HG02870 (cell line): ENCODE measurements around the gene SPAG16.
"Not testable (repeated sequence)": the region's sequence is repeated elsewhere in the genome, so short reads cannot be mapped to it uniquely, and the experiment has no call there.

Source experiments
- ATAC-seq: cut with Tn5 transposase; IDR thresholded peaks from one replicate; pipeline ENCODE4 v1.9.1; 2021; ENCODE audit warnings: mild to moderate bottlenecking, moderate library complexity; ENCODE audit not compliant: unreplicated experiment

The SPAG16 gene

DNA sequence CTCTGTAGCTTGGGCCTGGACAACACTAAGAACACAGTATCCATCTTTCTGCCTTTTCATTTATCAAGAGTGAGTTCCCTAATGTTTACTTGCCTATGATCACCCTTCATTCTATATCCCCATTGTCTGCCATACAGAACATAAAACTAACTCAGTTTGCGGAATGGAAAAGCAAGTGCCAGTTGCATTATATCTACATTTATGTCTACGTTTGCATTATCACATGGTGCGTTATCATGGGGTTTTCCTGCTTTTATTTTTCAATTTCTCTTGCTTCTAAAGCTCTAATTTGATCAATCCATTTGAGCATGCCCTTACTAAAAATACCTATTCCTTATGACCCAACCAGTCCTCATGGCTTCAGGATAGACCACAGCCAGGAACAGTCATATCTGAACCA is 704.9 kb downstream of the SPAG16 start:
- ATAC-seq, result no peak

DNA sequence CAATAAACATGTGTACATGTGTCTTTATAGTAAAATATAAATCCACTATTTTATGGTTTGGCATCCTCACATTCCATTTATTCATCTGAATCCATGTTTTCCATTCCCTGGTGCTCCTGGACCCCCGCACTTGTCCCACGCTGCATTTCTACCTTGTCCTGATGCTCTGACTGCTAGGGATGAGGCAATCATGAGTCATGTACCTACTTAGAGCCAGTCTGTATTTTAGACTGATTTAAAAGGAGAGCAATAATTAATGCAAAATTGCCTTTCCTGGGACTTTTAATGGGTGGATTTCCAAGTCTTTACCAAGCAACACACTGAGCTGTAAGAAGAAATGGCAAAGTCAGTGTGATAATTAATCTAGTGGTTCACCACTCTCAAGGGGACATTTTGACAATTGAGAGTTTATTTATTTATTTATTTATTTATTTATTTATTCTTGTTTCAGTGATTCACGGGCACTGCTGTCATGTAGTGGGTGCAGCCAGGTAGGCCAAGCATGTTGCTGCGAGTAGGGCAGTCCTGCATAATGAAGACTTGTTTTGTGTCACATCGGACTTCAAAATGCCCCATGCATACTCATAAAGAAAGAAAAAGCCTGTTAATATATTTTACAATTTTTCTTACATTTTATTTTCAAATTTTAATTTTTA is 707.3 kb downstream of the SPAG16 start:
- no peak for ATAC-seq

DNA sequence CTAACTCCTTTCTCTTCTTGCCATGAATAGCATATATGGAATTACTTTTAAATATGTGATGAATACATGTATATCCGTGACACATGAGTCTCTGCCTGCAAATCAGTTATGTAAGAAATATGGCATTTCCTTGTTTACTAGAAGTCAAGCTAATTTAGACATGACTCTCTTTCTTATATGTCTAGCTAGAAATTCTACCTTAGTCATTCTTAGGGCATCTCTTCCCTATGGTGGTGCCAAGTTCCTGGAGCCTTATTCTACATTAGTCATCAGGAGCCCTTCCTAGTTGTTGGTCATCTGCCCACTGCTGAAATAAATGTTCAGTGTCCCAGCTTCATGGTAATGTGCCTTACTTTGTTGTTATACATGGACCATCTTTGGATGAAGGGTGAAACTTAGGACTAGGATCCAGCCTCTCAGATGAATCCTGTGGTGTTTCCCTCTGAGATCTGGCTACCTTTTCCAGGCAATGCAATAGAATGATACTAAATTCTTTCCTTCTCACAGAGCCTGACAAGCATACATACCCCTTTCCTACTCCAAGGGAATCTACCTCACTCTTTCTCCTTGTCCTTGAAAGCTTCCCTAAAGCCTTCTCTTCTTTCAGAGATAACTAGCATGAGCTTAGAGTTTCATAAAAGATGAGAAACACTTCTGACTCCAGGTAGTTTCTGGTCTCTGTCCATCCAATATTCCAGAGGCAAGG is 711.3 kb downstream of the SPAG16 start:
- ATAC-seq, result no peak

DNA sequence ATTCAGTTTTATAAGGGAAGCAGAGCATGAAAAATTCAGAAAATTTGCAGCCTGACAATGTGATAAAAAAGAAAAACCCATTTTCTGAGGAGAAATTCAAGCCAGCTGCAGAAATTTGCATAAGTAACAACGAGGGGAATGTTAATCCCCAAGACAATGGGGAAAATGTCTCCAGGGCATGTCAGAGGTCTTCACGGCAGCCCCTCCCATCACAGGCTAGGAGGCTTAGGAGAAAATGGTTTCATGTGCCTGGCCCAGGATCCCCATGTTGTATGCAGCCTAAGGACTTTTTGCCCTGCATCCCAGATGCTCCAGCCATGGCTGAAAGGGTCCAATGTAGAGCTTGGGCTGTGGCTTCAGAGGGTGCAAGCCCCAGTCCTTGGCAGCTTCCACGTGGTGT is 714.7 kb downstream of the SPAG16 start:
- ATAC-seq, result not testable (repeated sequence)

DNA sequence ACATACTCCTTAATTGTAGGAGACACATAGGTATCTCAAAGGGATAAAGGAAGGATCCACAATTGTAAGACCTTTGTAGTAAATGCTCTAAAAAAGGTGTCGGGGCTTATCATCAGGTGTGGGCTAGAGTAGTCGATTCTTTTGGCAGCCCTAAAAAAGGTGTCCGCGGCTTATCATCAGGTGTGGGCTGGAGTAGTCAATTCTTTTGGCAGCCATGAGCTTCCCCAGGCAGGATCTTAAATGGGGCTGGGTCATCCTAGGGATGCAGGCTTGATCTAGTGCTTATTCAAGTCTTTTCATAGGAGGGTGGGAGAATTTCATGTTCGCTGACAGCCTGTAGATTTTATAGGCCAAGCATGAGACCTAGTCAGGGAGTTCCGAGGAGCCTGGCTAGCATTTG is 720.2 kb downstream of the SPAG16 start:
- no peak for ATAC-seq

DNA sequence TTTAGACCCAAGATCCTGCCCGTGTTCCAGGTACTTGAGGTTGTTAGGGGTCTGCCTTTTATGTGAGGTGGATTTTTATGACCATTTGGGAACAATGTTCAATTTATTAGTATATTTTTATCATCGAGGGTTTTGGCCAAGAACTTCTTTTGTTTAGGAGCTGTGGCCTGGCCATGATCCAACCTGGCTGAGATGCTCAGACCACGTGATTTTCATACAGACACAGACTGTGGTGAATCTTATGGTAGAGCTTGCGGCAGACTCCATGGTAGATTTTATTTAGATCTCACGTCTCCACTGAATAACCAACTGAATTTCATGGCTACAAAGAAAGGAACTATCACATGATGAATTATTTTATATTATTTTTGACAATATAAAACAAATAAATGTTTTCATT is 721.1 kb downstream of the SPAG16 start:
- ATAC-seq, result no peak

DNA sequence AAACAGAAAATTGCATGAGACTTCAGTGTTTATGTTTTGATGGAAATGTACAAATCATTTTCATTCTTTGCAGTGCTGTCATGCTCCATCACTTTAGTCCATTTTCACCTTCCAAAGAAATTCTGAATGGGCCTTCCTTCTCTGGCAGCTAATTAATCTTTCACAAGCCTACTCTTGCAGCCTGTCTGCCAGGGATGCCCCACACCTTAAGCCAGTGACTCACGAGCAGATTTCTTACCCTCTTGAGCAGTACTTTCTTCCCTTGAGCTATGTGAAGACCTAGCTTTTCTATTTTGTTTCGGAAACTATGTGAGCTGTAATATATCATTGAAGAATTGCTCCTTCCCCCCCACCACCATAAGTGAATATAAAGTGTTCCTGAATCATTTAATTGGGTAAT is 722.3 kb downstream of the SPAG16 start:
- no peak for ATAC-seq

DNA sequence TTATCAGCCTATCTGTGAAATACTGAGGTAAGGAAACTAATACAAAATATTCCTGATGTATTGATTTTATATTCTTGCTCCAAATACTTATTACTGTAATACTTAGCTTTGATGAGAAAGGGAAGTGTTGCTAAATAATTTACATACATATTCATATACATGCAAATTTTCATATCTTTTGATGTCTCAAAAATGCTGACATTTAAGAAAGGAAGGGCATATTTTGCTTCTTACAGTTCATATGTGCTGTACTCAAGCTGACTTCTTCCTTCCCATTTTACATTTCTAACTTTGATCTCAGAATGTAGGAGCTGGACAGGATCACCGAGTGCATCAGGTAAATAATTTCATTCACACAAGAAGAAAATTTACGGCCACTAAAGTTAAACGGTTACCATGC is 727.4 kb downstream of the SPAG16 start:
- no peak for ATAC-seq

DNA sequence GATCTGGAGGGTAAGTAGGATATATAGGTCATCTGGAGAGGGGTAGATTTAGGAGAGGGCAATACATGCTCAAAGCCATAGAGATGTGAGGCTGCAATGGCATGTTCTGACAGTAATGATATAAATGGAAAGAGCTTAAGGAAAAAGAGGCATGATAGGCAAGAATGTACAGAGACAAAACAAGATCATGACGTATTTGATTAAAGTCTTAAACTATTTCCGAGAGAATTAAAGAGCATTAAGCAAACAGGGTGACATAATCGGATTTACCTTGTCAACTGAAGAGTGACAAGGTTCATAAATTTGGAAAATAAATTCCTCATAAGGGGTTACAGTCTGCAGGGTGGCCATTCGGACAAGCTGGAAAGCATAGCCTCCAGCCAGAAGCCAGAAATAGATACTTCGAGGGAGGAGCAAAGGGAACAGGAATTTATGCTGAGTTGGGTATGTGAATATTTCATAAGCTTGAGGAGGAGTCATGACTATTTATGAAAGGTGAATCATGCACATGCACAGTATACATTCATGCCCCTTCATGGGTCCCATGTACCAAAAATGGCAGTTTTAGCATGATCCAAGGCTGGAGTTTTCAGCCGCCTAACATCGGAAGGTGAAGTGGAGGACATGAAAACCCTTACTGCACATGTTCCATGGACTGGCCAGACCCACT is 730.4 kb downstream of the SPAG16 start:
- ATAC-seq, result no peak

DNA sequence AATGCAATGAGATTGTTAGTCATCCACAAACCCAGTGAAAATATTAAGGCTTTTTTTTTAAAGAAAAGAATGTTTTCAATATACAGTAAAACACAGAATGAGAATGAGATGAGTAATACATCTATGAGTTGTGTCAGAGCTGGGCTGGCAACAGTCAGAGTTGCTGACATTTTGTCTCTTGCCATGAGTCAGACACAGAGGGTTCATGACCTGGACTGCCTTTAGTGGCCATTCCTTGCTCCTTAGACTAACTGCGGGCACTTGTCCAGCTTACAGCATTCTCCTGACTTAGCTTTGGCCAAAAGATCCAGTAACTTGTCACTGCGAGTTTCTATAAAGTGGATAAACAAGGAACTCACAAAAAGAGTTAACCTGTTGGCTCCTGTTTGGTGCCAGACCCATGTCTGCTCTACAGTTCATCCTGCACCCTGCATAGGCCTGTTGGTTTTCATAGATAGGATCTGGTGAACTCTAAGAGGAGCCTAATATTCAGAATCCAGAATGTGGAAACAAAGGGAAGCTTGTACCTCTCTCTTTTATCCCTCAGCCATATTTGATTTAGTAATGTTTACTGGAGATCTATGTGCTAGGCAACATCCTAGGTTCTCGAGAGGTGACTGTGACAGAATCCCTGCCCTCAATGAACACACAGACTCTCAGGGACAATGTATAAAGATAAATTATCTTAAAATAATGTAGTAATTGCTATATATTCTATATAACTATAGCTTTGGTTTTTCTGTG is 735.1 kb downstream of the SPAG16 start:
- ATAC-seq, result no peak

DNA sequence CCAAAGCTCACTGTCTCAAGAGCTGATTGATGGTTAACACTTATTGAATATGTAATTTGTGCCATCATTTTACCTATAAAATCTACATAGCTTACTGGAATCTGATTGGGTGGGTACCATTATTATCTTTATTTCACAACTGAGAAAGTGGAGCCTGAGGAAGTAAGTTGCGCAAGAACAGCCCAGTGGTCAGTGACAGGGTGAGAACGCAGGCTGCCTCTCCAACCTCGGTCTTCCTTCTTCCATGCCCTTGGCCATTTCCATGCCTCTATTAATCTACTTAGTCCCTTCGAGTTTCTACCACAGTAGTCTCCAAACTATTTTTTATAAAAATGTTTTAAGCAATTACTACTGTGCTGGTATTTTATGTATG is 735.7 kb downstream of the SPAG16 start:
- ATAC-seq, result no peak

DNA sequence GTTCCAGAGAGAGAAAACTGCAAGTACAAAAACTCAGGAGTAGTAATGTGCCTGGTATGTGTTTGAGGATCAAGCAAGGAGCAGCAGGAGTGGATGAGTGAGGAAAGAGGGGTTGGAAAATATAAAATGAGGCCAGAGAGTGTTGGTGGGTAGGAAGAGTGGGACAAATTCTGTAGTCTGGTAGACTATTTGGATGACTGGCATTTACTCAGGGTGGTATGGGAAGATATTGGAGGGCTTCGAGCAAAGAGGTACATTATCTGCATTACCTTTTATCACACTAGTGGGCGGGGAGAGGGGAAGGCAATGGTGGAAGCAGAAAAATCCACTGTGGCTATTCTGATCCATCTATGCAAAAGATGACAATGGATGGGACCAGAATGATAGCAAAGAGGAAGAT is 744.9 kb downstream of the SPAG16 start:
- ATAC-seq, result no peak

DNA sequence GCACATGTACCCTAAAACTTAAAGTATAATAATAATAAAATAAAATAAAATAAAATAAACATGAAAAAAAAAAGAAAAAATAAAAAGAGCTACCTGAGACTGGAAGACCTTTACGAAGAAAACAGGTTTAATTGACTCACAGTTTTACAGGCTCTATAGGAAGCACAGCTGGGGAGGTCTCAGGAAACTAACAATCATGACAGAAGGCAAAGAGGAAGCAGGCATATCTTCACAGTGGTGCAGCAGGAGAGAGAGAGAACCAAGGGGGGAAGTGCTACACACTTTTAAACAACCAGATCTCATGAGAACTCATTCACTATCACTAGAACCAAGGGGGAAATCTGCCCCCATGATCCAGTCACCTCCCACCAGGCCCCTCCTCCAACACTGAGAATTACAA is 747.3 kb downstream of the SPAG16 start:
- ATAC-seq, result no peak

DNA sequence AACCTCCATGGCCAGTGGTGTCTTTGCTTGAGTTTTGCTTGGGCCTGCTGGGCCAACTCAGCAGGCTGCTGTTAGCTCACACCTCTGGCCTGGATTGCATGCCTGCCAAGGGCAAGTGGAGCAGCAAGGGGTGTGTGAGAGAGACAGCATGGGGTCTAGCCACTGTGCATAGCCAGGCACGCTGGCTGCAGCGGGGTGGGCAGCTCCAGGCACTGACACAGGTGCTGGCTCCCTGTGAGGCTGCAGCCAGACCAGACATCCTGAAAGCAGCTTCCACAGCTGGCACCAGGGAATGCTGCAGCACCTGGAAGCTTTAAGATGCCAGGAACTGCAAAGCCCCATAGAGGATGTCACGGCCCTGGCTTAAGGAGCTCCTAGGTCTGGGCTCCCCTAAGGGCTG is 750.2 kb downstream of the SPAG16 start:
- no peak for ATAC-seq

DNA sequence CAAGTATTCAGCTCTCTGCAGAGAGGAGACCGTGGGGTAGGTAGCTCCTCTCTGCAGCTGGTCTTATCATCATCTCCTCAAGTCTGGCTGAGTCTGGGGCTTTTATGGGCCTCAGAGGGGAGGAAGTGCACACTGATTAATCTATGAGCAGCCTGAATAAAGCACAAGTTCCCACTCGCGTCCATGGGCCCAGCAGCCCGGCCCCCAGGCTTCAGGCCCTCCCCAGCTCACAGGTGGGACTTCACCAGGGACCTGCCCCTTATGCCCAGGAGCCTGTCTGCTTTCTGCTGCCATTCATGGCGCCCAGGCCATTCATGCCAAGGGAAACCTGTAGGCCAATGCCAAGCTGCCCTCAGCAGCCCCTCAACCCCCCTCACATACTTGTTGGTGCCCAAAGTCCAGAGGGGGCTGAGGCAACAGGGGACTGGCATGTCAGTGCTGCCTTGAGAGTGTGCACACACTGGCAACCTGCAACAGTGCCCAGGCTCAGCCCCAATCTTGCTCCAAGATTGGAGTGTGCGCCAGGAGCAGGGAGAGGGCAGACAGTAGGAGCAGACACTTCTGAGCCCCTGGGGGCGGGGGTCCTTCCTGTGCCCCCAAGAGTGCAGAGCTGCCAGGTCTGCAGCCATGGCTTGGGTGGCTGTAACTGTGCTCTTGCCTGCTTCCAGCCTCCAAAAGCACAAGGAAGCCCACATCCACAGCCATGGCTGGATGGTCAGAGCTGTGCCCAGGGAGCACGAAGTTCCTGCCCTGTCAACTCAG is 751.0 kb downstream of the SPAG16 start:
- no peak for ATAC-seq

DNA sequence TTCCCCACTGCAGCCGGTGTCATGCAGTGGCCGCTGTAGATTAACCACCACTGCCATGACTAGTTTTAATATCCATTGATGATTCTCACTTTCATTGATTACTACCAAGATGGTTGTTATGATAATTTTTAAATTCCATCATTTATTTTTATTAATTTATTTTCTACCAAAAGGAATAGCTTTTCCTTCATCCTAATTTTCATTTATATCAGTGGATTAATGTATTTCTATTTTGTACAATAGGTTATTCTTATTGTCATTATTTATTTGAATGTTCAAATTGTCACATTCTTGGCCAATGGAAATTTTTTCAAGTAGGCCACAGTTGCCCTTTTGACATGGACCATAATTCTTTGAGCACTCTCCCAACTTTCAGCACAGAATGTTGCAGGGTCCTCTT is 751.7 kb downstream of the SPAG16 start:
- ATAC-seq, result no peak

DNA sequence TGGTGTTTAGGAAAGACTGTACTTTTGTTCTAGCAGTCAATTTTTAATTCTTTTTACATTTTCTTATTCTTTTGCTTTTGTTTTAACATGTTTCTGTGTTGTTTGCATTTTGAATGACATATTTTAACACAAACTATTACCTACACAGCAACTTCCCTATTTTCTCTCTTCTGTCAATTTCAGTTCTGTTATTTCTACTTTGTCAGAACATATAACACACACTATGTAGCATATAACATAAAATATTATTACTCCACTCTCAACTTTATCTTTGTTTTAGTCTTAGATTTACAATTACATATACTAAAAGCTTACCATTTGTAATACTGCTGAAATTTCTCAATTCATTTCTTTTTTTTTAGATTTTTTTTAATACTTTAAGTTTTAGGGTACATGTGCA is 753.9 kb downstream of the SPAG16 start:
- no peak for ATAC-seq

DNA sequence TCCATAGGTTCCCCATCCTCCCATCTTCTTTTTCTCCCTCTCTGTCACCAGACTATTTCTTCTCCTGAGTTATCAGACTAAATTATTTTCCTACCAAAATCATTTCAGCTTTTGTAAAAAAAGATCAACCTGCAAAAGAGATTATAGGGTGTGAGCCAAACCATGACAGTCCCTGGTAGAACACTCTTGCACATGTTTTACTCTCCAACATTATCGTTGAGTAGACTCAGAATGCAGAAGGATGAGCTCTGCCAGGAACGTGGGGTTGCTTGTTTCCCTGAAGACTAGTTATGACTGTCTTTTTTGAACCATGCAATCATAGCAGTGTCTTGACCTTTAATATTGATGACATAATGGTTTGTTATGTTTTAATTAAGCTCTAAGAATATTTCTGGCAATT is 766.5 kb downstream of the SPAG16 start:
- no peak for ATAC-seq

DNA sequence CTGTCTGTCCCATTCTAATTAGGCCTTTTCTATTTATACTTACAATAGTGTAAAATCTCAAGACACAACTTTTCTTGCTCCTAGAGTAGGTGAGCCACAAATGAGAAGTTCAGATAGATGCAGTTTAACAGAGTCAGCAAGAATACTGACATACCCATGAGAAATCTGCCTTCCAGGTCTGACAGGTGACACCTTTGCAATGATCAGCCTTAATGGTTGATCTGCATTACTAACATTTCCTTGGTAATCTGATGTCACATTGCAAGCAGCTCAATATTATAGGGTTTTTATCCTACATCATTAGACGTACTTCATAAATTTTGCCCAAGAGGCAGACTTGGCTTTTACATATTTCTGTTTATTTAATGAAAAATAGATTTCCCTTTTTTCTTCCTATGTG is 767.3 kb downstream of the SPAG16 start:
- no peak for ATAC-seq

DNA sequence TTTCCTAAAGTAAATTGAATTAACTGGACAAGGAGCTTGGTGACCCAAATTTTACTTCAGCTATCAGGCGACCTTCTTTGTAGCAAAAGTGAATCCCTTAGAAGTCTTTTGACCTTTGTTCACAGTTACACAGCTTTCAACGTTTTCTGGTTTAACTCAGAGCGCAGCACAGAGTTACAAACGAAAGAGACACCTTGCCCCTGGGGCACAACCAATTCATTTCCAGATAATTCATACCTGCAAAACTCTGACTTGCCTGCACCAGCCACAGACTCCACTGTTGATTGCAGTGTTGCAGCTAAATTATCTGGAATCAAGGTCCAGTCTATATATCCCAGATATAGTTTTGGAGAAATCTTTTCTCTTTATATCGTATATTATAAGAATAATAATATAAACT is 768.0 kb downstream of the SPAG16 start:
- ATAC-seq, result no peak

DNA sequence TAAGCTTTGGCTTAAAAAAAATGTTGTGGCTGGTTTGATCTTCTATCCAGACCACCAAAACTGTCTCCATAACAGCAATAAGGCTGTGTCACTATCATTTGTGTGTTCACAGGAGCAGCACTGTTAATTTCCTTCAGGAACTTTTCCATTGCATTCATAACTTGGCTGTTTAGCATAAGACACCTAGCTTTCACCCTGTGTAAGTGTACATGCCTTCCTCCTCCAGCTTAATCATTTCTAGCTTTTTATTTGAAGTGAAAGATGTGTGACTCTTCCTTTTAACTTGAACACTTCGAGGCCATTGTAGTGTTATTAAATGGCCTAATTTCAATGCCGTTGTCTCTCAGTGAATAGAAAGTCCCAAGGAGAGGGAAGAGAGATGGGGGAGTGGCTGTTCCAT is 773.7 kb downstream of the SPAG16 start:
- ATAC-seq, result no peak
